C4-2B (cell line): ENCODE measurements around the gene ZC3H7A.

Experiments
- ZFX ChIP-seq: fragments of 450-650 bp; IDR thresholded peaks from 2 replicates; pipeline ENCODE4 v1.6.1; 2017
- TF ChIP-seq, protein P1 (sequence below): fragments of 450-650 bp; conservative IDR thresholded peaks from 2 replicates; pipeline ENCODE4 v1.5.1; 2017; ENCODE audit warnings: mild to moderate bottlenecking

DNA sequence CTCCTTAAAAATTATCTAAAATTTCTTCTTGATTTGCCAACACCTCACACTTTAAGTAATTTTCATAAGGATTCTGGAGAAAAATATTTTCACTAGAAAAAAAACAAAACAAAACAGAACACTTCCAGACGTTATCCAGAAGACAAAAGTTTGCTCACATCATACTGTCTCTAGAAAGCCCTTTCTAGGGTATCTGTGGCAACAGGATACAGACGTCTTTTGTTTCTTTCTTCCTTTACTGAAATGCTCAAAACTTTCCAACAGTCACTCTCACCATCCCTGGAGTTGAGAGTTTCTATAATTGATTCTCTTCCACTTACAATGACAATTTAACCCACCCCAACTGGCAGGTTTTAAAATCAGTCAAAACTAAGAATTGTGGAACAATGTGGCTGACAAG lies 2.6 kb downstream of the ZC3H7A start:
- TF ChIP-seq, protein P1, sequence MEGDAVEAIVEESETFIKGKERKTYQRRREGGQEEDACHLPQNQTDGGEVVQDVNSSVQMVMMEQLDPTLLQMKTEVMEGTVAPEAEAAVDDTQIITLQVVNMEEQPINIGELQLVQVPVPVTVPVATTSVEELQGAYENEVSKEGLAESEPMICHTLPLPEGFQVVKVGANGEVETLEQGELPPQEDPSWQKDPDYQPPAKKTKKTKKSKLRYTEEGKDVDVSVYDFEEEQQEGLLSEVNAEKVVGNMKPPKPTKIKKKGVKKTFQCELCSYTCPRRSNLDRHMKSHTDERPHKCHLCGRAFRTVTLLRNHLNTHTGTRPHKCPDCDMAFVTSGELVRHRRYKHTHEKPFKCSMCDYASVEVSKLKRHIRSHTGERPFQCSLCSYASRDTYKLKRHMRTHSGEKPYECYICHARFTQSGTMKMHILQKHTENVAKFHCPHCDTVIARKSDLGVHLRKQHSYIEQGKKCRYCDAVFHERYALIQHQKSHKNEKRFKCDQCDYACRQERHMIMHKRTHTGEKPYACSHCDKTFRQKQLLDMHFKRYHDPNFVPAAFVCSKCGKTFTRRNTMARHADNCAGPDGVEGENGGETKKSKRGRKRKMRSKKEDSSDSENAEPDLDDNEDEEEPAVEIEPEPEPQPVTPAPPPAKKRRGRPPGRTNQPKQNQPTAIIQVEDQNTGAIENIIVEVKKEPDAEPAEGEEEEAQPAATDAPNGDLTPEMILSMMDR: no peak
- no peak for TF ChIP-seq ZFX
